Astrocyte of the cerebellum (primary cell): ENCODE results near the gene IL17F.

Source experiments
- DNase-seq: peaks from one replicate; pipeline ENCODE4 v3.0.0-alpha.2; 2011; ENCODE audit warnings: low read depth
- H3K4me3 ChIP-seq: 2 replicates; pipeline ENCODE4 v1.5.1; 2011; ENCODE audit warnings: mild to moderate bottlenecking, low read depth, low read length, moderate library complexity
- in situ Hi-C: cut with HindIII; loops from 2 replicates; pipeline ENCODE4 v1.10.0; 2017; ENCODE audit warnings: low sequenced_read_pairs
- TF ChIP-seq, protein P1 (sequence below): IDR thresholded peaks from 2 replicates; pipeline ENCODE4 v1.5.1; 2012; ENCODE audit warnings: low read length, low read depth, moderate library complexity, mild to moderate bottlenecking; ENCODE audit errors: missing control alignments

IL17F gene

DNA sequence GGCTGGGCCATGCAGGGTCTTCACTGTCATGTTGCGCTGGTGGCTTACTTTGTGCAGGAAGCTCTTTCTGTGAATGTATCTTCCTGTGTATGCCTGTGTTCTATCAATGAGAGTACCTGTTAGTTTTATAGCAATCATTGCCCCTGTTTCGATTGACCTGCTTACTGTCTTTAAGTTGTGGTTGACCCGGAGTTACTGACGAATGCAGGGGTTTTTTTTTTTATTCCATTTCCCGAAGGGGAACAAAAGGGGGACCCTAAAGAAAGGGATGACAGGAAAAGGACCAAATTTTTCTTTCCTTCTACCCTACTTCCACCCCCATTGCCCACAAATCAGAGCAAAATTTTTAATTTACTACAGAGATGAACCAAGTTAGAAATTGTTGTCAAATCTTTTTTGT is at the start of gene IL17F:
Gene IL17F, minus strand, starts transcription at position 101 of the 400 bp plus-strand sequence. Its CDS starts 71 bp downstream, at position 30.
- DNase-seq, result no peak
- TF ChIP-seq, protein P1, sequence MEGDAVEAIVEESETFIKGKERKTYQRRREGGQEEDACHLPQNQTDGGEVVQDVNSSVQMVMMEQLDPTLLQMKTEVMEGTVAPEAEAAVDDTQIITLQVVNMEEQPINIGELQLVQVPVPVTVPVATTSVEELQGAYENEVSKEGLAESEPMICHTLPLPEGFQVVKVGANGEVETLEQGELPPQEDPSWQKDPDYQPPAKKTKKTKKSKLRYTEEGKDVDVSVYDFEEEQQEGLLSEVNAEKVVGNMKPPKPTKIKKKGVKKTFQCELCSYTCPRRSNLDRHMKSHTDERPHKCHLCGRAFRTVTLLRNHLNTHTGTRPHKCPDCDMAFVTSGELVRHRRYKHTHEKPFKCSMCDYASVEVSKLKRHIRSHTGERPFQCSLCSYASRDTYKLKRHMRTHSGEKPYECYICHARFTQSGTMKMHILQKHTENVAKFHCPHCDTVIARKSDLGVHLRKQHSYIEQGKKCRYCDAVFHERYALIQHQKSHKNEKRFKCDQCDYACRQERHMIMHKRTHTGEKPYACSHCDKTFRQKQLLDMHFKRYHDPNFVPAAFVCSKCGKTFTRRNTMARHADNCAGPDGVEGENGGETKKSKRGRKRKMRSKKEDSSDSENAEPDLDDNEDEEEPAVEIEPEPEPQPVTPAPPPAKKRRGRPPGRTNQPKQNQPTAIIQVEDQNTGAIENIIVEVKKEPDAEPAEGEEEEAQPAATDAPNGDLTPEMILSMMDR, result no peak
- in situ Hi-C loops, result no loop called here
- no peak within 1 kb of the TSS for H3K4me3 ChIP-seq

DNA sequence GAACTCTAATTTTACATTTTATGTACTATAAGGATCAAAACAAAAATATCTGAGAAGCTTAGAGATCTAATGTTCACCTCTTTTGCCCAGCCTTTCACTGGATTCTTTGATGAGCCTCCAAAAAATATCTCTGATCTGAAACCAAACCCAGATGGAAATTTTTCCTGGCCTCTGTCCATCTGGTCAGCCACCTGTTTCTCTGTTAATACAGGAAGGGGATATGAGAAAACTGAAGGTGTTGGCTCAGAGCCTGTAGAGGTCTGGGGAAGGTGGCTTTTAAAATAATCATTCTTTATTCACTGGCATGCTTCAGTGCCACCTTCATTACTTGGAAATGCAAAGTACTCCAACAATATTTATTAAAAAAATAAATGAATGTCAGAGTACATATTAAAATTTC is 48.8 kb upstream of the IL17F start:
- TF ChIP-seq, protein P1, result no peak
- in situ Hi-C loops, result no loop called here
- no peak overlapping the region for H3K4me3 ChIP-seq
- DNase-seq, result no peak

GRCh38 chr6:52288841-52289240 is 44.5 kb upstream of the IL17F start:
- H3K4me3 ChIP-seq, result no peak overlapping the region
- no peak for DNase-seq
- in situ Hi-C loops, result no loop called here
- TF ChIP-seq, protein P1, result no peak

DNA sequence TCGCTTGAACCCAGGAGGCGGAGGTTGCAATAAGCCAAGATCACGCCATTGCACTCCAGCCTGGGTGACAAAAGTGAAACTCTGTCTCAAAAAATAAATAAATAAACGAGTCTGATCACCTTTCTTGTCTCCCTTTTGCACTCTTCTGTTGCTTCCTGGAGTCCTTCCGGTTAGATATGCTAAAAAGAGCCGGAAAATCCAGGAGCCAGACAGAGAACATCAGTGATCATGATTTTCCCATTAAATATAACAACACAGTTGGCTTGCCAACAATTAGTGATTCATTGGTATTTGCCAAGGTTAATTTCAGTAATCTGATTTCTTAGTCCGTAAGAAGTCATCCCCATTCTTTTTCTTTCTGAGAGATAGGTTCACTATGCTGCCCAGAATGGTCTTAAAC is 43.9 kb upstream of the IL17F start:
- in situ Hi-C loops, result no loop called here
- H3K4me3 ChIP-seq, result no peak overlapping the region
- TF ChIP-seq, protein P1, result no peak
- DNase-seq, result no peak

DNA sequence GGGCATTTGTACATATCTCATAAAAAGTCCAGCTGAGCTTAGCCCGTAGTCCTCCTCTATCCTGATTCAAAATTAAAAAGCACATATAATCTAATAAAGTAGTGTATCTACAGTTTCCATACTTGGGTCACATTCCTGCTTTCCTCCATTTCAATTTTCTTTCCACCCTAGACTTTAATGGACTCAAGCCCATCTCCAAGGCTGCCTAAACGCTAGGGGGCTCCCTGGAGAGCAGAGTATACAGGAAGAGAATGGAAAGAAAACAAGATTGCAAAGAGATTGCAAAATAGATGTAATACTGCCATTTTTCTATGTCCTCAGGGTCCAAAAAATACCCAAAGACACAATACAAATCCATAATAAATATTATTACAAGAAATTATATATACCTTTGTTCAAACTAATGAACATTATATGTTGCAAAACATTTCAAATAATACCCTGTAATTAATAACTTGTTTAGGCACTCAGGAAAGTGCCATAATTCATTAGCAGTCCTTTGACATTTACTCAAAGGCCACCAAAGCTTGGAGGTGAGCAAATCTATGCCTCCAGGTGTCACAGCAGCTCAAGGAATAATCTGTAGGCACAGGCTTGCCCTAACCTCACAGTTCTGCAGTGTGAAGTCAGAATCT is 42.6 kb upstream of the IL17F start:
- in situ Hi-C loops, result no loop called here

GRCh38 chr6:52285177-52286068 is 41.1 kb upstream of the IL17F start:
- H3K4me3 ChIP-seq, result peak overlapping the region; percentile 69
- TF ChIP-seq, protein P1, result peak; percentile 31
- DNase-seq, result no peak
- in situ Hi-C loops, result no loop called here

More for the DNA sequence above, 42.6 kb upstream of the IL17F start:
- TF ChIP-seq, protein P1, result peak; percentile 86
- peak; percentile 48 for DNase-seq
- no peak overlapping the region for H3K4me3 ChIP-seq
